ENCODE measurements around the gene FGD5.

Gene FGD5

GRCh38 chr3:14801668-14802380, 16.9 kb upstream of the FGD5 start:
- Histone ChIP-seq H3K27me3 (ENCODE audit: insufficient read depth, low read depth) (no peaks in the 10 kb centered on the region), H3K4me1 (ENCODE audit: low read depth, poor library complexity, severe bottlenecking) (no peaks in the 10 kb centered on the region), H3K27ac (no peak overlapping the region), H3K4me3 (IDR thresholded peaks at IDR 0.05; ENCODE audit: insufficient read depth, low read depth, low read length) (no peak overlapping the region), H3K79me2 (ENCODE audit: insufficient read depth, low read depth) (no peaks in the 10 kb centered on the region), H4K20me1 (ENCODE audit: insufficient read depth) (no peaks in the 10 kb centered on the region), H3K4me2 (no peak overlapping the region), H3K36me3 (ENCODE audit: insufficient read depth) (no peaks in the 10 kb centered on the region), H2AFZ (ENCODE audit: low read depth) (no peak overlapping the region), H3K9ac (no peak overlapping the region)
- TF ChIP-seq CTCF (conservative IDR thresholded peaks at IDR 0.05; ENCODE audit: low read depth, low read length) = no peak

- no peak for TF ChIP-seq CTCF (conservative IDR thresholded peaks at IDR 0.05; ENCODE audit: low read depth, low read length)
- H3K27ac ChIP-seq = no peak overlapping the region
- H3K27me3 ChIP-seq (ENCODE audit: insufficient read depth, low read depth) = no peaks in the 10 kb centered on the region
- H3K4me3 ChIP-seq (IDR thresholded peaks at IDR 0.05; ENCODE audit: insufficient read depth, low read depth, low read length) = no peak overlapping the region
- H4K20me1 ChIP-seq (ENCODE audit: insufficient read depth) = no peaks in the 10 kb centered on the region
- no peak overlapping the region for H3K4me2 ChIP-seq
- no peaks in the 10 kb centered on the region for H3K4me1 ChIP-seq (ENCODE audit: low read depth, poor library complexity, severe bottlenecking)
- no peaks in the 10 kb centered on the region for H3K36me3 ChIP-seq (ENCODE audit: insufficient read depth)
- H3K9ac ChIP-seq = no peak overlapping the region
- no peak overlapping the region for H2AFZ ChIP-seq (ENCODE audit: low read depth)
- no peaks in the 10 kb centered on the region for H3K79me2 ChIP-seq (ENCODE audit: insufficient read depth, low read depth)
Observed at GRCh38 chr3:14802381-14802731, 16.4 kb upstream of the FGD5 start.

GRCh38 chr3:14803101-14803980, 15.4 kb upstream of the FGD5 start:
- Histone ChIP-seq H2AFZ (ENCODE audit: low read depth) (no peak overlapping the region), H3K4me1 (ENCODE audit: low read depth, poor library complexity, severe bottlenecking) (no peaks in the 10 kb centered on the region), H4K20me1 (ENCODE audit: insufficient read depth) (no peaks in the 10 kb centered on the region), H3K79me2 (ENCODE audit: insufficient read depth, low read depth) (no peaks in the 10 kb centered on the region), H3K4me2 (no peak overlapping the region), H3K27me3 (ENCODE audit: insufficient read depth, low read depth) (no peaks in the 10 kb centered on the region), H3K4me3 (IDR thresholded peaks at IDR 0.05; ENCODE audit: insufficient read depth, low read depth, low read length) (no peak overlapping the region), H3K36me3 (ENCODE audit: insufficient read depth) (no peaks in the 10 kb centered on the region), H3K9ac (no peak overlapping the region), H3K27ac (no peak overlapping the region)
- TF ChIP-seq CTCF (conservative IDR thresholded peaks at IDR 0.05; ENCODE audit: low read depth, low read length) = no peak

- Histone ChIP-seq H3K4me2 (no peak overlapping the region), H3K9ac (no peak overlapping the region), H4K20me1 (ENCODE audit: insufficient read depth) (no peaks in the 10 kb centered on the region), H3K27ac (no peak overlapping the region), H3K27me3 (ENCODE audit: insufficient read depth, low read depth) (no peaks in the 10 kb centered on the region), H3K79me2 (ENCODE audit: insufficient read depth, low read depth) (no peaks in the 10 kb centered on the region), H3K36me3 (ENCODE audit: insufficient read depth) (no peaks in the 10 kb centered on the region), H3K4me1 (ENCODE audit: low read depth, poor library complexity, severe bottlenecking) (no peaks in the 10 kb centered on the region), H3K4me3 (IDR thresholded peaks at IDR 0.05; ENCODE audit: insufficient read depth, low read depth, low read length) (no peak overlapping the region), H2AFZ (ENCODE audit: low read depth) (no peak overlapping the region)
- no peak for TF ChIP-seq CTCF (conservative IDR thresholded peaks at IDR 0.05; ENCODE audit: low read depth, low read length)
Observed at GRCh38 chr3:14803981-14804834, 14.6 kb upstream of the FGD5 start.
